Tibial nerve (tissue), 4 donors: Measurements from ENCODE around the gene WDR91. TPM values are rescaled to one million over a fixed set of nuclear protein-coding genes. Genes with fewer than 3 reads are reported as not detected.

ENCODE experiments used
- DNase-seq, 2 donors: peaks; one replicate each; pipeline ENCODE4 v3.0.0-alpha.2; 2019; ENCODE audit warnings: low spot score in 2 of 2
- H3K27ac ChIP-seq, 4 donors: fragments of 200-600 bp; sonication (generic) in 3 of 4; one replicate each; pipeline ENCODE4 v1.5.1; 2017 to 2019; ENCODE audit warnings: mild to moderate bottlenecking in 1 of 4
- H3K27me3 ChIP-seq, 2 donors: fragments of 200-600 bp; sonication (generic) in 1 of 2; one replicate each; pipeline versions ENCODE4 v1.5.1 to v1.6.0; 2017 to 2019
- H3K36me3 ChIP-seq, 3 donors: fragments of 200-600 bp; sonication (generic); one replicate each; pipeline ENCODE4 v1.5.1; 2018 to 2019
- H3K4me1 ChIP-seq, 4 donors: fragments of 200-600 bp; sonication (generic) in 3 of 4; one replicate each; pipeline ENCODE4 v1.5.1; 2017 to 2019
- H3K4me3 ChIP-seq, 4 donors: fragments of 200-600 bp; sonication (generic) in 3 of 4; one replicate each; pipeline ENCODE4 v1.5.1; 2017 to 2019; ENCODE audit warnings: mild to moderate bottlenecking in 1 of 4, moderate library complexity in 1 of 4
- H3K9me3 ChIP-seq, 4 donors: fragments of 200-600 bp; sonication (generic) in 3 of 4; one replicate each; pipeline ENCODE4 v1.5.1; 2017 to 2019
- EP300 ChIP-seq, 2 donors: sonication (generic); formaldehyde crosslinking; IDR thresholded peaks; one replicate each; pipeline ENCODE4 v1.6.1; 2017; ENCODE audit warnings: antibody characterized with exemption in 2 of 2, mild to moderate bottlenecking in 1 of 2
- POLR2A ChIP-seq, 2 donors: fragments of 450-650 bp; IDR thresholded peaks; one replicate each; pipeline ENCODE4 v1.6.1; 2017; ENCODE audit warnings: antibody characterized with exemption in 2 of 2, mild to moderate bottlenecking in 2 of 2, moderate library complexity in 2 of 2
- WGBS, 2 donors: methylation state at CpG; one replicate each; pipeline ENCODE4 v1.1.5; 2018; 5-methylcytosine and 5-hydroxymethylcytosine counted together
- total RNA-seq, 4 donors: library from RNA; depleted of rRNA; stranded (reverse); fragments of >200 nt; gene quantifications; one replicate each; pipeline ENCODE4 v1.1.0, GENCODE V29; 2016
- TF ChIP-seq, protein P1 (sequence below), 5 experiments: fragments of 200-600 bp in 3 of 5; fragments of 450-650 bp in 2 of 5; sonication (generic) in 3 of 5; IDR thresholded peaks; one replicate each; pipeline ENCODE4 v1.5.1; 2016 to 2019; ENCODE audit warnings: antibody characterized with exemption in 5 of 5, mild to moderate bottlenecking in 3 of 5, moderate library complexity in 2 of 5

WDR91 gene
- total RNA-seq, 4 donors from 2014 or later: 20.7 to 82.2 (median 32.6) TPM

DNA sequence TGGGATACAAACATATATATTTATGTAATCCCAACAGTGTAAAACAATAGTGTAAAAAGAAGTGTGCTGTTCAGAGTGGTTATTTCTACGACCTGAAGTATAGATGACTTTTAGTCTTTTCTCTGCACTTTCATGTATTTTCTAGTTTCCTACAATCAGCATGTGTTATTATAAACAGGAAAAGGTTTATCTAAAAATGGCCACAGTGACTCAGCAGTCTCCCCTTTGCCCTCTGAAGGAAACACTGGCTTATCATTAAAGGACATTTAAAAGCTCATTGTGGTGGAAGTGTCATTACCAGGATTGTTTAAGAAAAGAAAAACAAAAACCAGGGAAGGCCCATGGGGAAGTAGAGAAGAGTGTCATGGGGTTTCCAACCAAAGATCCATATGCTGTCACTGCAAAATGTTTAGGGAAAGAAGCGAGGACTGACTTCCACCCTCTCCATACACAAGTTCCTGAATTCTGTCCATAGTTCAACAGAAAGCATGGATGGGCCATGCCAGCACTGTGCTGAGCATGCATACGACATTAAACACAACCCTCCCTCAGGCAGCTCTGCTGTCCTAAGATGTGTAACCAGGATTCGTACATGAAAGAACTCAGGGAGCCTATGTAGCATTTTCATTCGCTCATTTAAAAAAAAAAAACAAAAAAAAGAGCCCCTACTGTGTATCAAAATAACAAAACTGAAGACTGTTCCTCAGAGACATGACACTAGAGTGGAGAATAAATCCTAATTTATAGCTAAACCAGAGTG, 51.0 kb downstream of the WDR91 start:
- no peak for DNase-seq
- Histone ChIP-seq H3K36me3 (peaks cover 0 to 64% (median 0%) of the 10 kb centered on the region in 3 donors), H3K4me1 (peaks cover 0 to 65% (median 23%) of the 10 kb centered on the region in 4 donors), H3K9me3 (peaks cover 0 to 15% (median 2%) of the 10 kb centered on the region in 4 donors), H3K27me3 (no peaks in the 10 kb centered on the region), H3K4me3 (no peak overlapping the region), H3K27ac (peak overlapping the region in 3 of 4 donors; percentile 24 to 61 (median 55))
- no peak for TF ChIP-seq POLR2A (IDR thresholded peaks at IDR 0.05)
- TF ChIP-seq, protein P1, sequence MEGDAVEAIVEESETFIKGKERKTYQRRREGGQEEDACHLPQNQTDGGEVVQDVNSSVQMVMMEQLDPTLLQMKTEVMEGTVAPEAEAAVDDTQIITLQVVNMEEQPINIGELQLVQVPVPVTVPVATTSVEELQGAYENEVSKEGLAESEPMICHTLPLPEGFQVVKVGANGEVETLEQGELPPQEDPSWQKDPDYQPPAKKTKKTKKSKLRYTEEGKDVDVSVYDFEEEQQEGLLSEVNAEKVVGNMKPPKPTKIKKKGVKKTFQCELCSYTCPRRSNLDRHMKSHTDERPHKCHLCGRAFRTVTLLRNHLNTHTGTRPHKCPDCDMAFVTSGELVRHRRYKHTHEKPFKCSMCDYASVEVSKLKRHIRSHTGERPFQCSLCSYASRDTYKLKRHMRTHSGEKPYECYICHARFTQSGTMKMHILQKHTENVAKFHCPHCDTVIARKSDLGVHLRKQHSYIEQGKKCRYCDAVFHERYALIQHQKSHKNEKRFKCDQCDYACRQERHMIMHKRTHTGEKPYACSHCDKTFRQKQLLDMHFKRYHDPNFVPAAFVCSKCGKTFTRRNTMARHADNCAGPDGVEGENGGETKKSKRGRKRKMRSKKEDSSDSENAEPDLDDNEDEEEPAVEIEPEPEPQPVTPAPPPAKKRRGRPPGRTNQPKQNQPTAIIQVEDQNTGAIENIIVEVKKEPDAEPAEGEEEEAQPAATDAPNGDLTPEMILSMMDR (IDR thresholded peaks at IDR 0.05): no peak
- TF ChIP-seq EP300 (IDR thresholded peaks at IDR 0.05): peak in 1 of 2 donors; percentile 46
- 56 to 68% methylated on average over 5 of the region's 5 CpGs for WGBS, 2 donors

DNA sequence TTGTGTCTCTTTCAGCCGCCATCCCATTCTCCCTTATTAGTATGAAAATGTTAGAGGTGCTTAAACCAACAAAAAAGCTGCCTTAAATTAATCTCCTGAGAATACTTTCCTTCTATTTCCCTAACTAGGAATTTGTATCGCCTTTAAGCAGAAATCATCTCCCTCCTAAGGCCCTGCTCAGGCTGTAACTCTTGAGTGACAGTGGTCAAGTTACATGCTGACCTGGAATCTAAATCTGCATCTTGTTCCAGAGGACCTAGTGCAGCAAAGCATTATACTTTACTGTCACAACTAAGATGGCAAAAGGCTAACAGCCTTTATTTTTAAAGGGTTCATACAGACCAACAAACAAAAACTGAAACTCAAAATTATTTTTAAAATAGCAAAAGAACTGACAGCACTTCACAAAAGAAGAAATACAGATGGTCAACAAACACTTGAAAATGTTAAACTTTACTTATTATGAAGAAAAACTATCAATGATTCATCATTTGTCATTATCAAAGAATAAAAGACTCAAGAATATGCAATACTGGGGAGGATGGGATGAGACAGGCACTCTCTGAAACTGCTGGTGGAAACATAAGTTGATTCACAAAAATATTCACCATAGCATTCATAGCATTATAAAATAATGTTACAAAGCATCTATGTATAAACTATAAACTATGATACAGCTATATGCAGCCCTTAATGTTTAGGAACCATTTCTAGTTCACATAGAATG, 51.8 kb downstream of the WDR91 start:
- 84 to 85% methylated on average over 2 of the region's 2 CpGs for WGBS, 2 donors

DNA sequence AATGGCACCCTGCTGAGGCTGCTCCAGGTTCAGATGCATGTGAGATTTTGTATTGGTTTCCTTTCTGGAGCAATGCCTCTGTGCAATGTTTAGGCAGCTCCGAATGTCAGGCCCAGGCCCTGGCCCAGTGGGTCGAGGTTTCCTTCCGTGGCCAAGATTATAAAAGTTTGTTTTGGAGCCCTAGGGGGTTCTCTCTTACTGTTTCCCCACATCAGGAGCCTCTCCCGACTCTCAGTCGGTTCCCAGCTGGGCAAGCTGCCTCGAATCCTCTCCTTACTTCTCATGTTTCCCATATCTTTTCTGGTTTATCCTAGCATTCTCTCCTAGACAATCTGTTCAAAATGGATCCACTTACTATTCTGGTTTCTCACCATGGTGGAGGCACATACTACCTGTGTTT, 52.5 kb downstream of the WDR91 start:
- peak overlapping the region in 3 of 4 donors; percentile 31 to 61 (median 52) for H3K27ac ChIP-seq
- no peaks in the 10 kb centered on the region for H3K27me3 ChIP-seq
- 62 to 64% methylated on average over 6 of the region's 6 CpGs for WGBS, 2 donors
- H3K36me3 ChIP-seq: peaks cover 0 to 50% (median 0%) of the 10 kb centered on the region in 3 donors
- DNase-seq: no peak
- peaks cover 0 to 25% (median 2%) of the 10 kb centered on the region in 4 donors for H3K9me3 ChIP-seq
- no peak overlapping the region for H3K4me3 ChIP-seq
- H3K4me1 ChIP-seq: peaks cover 0 to 52% (median 23%) of the 10 kb centered on the region in 4 donors
- TF ChIP-seq, protein P1 (IDR thresholded peaks at IDR 0.05): no peak
- TF ChIP-seq POLR2A (IDR thresholded peaks at IDR 0.05) (no peak), EP300 (IDR thresholded peaks at IDR 0.05) (no peak)

More for the DNA sequence above, 51.8 kb downstream of the WDR91 start:
- Histone ChIP-seq H3K9me3 (peaks cover 0 to 22% (median 2%) of the 10 kb centered on the region in 4 donors), H3K4me3 (no peak overlapping the region), H3K36me3 (peaks cover 0 to 57% (median 0%) of the 10 kb centered on the region in 3 donors), H3K4me1 (peaks cover 0 to 58% (median 23%) of the 10 kb centered on the region in 4 donors), H3K27me3 (no peaks in the 10 kb centered on the region), H3K27ac (peak overlapping the region in 3 of 4 donors; percentile 24 to 61 (median 52))
- TF ChIP-seq, protein P1 (IDR thresholded peaks at IDR 0.05): no peak
- TF ChIP-seq EP300 (IDR thresholded peaks at IDR 0.05): no peak
- no peak for TF ChIP-seq POLR2A (IDR thresholded peaks at IDR 0.05)
- no peak for DNase-seq

DNA sequence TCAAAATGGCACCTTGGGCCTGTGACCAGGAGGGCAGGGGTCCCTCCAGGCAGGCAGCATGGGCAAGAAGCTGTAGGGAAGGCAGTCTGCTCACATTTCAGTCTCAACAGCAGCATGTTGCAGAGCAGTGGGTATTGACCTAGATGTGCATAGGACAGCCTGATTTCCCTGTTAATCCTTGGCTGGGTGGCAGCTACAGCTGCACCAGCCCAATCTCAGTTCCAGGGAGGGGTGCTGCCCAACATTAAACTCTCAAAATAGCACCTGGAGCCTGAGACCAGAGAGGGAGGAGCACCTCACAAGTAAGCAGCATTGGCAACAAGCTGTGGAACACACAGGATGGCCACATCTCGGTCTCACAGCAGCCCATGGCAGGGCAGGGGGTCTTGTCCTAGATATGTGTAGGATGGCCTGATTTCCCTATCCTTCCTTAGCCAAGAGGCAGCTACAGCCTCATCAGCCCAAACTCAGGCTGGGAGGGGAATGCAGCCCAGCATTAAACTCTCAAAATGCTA, 53.1 kb downstream of the WDR91 start:
- DNase-seq: no peak
- H3K36me3 ChIP-seq: peaks cover 0 to 48% (median 0%) of the 10 kb centered on the region in 3 donors
- 100% methylated on average over 1 of the region's 1 CpG for WGBS, 2 donors
- no peak overlapping the region for H3K4me3 ChIP-seq
- TF ChIP-seq, protein P1 (IDR thresholded peaks at IDR 0.05): no peak
- TF ChIP-seq POLR2A (IDR thresholded peaks at IDR 0.05): no peak
- TF ChIP-seq EP300 (IDR thresholded peaks at IDR 0.05): no peak
- H3K9me3 ChIP-seq: peaks cover 0 to 32% (median 2%) of the 10 kb centered on the region in 4 donors
- H3K4me1 ChIP-seq: peaks cover 0 to 50% (median 23%) of the 10 kb centered on the region in 4 donors
- H3K27me3 ChIP-seq: no peaks in the 10 kb centered on the region
- peak overlapping the region in 2 of 4 donors; percentile 52 to 61 for H3K27ac ChIP-seq
